ENCODE measurements around the gene MGAT5.
"Not testable (repeated sequence)": the region's sequence is repeated elsewhere in the genome, so short reads cannot be mapped to it uniquely, and the experiment has no call there.

MGAT5 gene

GRCh38 chr2:134278553-134278952 lies 24.7 kb downstream of the MGAT5 start:
- DNase-seq (ENCODE audit: low read depth, low spot score) = no peak

- DNase-seq (ENCODE audit: low read depth, low spot score) = no peak
Measured at GRCh38 chr2:134279417-134279816, 25.5 kb downstream of the MGAT5 start.

- DNase-seq (ENCODE audit: low read depth, low spot score) = no peak
Measured at GRCh38 chr2:134280231-134280630, 26.4 kb downstream of the MGAT5 start.

GRCh38 chr2:134280726-134281125 lies 26.9 kb downstream of the MGAT5 start:
- DNase-seq (ENCODE audit: low read depth, low spot score) = no peak

- DNase-seq (ENCODE audit: low read depth, low spot score) = no peak
Measured at GRCh38 chr2:134281815-134282419, 28.0 kb downstream of the MGAT5 start.

- peak; percentile 10 for DNase-seq (ENCODE audit: low read depth, low spot score)
Measured at GRCh38 chr2:134282629-134283400, 28.9 kb downstream of the MGAT5 start.

DNA sequence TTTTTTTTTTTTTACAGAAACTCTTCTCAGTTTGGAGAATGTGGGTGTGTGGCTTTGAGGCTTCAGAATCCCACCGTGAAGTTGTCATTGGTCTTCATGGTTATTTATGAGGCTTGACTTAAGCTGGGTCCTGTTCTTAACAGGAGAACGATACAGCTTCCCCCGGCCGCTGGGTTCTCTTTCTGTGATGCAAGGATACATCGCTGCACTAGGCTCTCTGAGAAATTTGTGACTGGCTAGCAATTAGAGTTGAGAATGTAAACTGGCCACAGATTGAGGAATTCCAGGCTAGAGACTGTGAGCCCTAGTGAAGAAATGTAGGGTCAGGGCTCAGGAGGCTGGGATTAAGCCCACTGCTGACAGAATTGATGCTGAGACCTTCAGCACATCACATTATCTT lies 29.8 kb downstream of the MGAT5 start:
- no peak for DNase-seq (ENCODE audit: low read depth, low spot score)

GRCh38 chr2:134284119-134284670 lies 30.3 kb downstream of the MGAT5 start:
- DNase-seq (ENCODE audit: low read depth, low spot score) = no peak

- DNase-seq (ENCODE audit: low read depth, low spot score) = no peak
Measured at GRCh38 chr2:134287323-134287722, 33.5 kb downstream of the MGAT5 start.

- no peak for DNase-seq (ENCODE audit: low read depth, low spot score)
Measured at GRCh38 chr2:134288814-134289213, 34.9 kb downstream of the MGAT5 start.

DNA sequence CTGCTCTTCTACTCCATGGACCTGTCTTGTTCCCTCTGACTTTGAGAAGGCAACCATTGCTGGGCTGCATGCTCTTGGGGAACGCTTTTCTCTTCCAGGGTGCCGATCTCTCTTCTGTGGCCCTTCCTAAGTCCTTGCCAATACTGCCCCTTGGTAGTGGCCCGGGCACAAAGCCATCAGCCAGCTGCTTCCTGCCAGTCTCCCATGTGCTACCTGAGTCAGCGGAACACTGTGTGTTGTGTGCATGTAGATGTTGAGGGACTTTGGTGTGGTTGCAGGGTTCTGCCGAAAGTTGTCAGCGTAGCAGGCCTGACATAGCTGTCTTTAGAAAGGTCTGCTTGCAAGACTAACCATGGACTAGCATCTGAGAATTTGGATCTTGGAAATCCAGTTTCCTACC lies 35.4 kb downstream of the MGAT5 start:
- no peak for DNase-seq (ENCODE audit: low read depth, low spot score)

DNA sequence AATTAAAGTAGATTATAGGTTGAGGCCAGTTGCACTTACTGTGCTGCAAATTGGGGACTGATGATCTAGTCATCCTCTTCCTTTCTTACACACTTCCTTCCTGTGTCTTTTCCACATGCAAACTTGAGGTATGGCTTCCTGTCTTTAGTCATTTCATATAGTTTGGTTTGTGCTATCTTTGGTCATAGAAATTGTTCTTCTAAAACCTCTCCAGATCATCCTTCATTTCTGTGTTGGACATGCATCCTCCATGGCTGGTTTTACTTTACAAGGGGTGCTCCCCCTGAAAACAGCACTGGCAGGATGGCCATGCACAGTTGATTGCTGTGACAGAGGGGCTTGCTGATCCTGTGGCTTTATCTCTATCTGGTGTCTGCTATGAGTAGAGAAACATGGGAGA lies 36.5 kb downstream of the MGAT5 start:
- DNase-seq (ENCODE audit: low read depth, low spot score) = no peak

- no peak for DNase-seq (ENCODE audit: low read depth, low spot score)
Measured at GRCh38 chr2:134292514-134292913, 38.6 kb downstream of the MGAT5 start.

- DNase-seq (ENCODE audit: low read depth, low spot score) = no peak
Measured at GRCh38 chr2:134293719-134294537, 40.1 kb downstream of the MGAT5 start.

DNA sequence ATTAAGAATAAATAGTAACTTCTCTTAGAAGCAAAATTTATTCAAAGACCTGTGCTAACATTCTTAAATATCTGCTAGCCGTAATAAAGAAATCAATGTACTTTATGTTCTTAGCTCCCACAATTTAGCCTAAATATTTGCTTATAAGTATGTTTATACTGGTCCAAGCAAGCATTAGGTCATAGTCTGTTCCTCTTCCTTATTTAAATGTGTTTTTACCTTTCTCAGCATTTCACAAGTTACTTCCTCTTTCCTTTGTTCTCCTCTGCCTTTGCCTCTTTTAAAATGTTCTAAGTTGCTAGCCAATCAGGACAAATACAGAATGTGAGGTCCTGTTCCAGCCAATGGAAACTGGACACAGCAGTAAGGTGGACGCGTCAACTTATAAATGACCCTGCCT lies 40.7 kb downstream of the MGAT5 start:
- DNase-seq (ENCODE audit: low read depth, low spot score) = not testable (repeated sequence)

DNA sequence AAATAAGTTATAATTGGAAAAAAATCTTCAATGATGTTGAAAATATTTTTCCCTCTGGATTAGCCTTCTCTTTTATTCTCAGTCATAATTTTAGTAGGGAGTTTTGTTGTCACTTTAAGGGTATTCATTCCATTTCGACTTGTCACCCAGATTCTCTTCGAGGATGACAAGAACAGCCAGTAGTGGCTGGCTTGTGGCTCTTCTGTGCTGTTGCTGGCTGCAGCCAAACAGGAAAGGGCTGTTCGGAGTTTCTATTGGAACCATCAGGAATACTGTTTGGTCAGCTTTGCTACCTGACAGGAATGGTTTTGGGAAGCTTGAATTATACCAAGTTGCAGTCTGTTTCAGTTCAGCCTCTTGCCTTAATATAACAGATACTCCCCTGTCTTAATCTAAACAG lies 41.6 kb downstream of the MGAT5 start:
- no peak for DNase-seq (ENCODE audit: low read depth, low spot score)

DNA sequence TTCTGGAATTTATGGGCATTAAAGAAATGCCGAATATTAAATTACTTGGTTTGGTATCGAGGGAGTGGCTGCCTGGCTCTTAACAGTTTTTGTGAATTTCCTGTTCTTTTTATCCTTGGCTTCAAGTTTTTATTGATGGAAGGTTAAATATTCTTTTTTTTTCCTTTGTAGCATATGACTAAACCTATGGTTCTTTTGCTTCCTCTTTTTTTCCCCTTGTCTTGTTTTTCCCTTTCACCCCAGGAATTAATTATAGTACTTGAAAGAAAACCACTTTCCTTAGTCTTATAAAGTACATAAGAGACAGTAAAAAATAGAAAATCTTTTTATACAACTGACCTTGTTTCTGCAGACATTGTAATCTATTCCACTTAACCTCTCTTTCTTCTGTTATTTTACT lies 42.4 kb downstream of the MGAT5 start:
- DNase-seq (ENCODE audit: low read depth, low spot score) = no peak

DNA sequence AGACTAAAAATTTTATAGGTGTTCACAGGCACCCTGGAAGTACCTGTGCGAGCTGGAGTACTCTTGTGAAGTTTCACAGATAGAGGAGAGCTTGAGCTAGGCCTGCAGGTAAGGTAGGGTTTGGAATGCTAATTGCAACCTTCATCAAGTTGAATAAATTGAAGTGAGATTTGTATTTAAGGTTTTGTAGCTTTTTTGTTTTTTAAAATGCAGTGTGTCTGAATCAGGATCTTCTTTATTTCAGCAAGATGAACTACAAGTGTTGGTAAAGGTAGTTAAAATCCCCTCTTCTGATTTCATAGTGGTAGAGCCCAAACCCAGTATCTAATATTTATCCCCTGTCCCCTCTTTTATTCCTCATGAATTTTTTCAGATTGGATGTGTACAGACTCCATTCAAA lies 45.5 kb downstream of the MGAT5 start:
- DNase-seq (ENCODE audit: low read depth, low spot score) = no peak

DNA sequence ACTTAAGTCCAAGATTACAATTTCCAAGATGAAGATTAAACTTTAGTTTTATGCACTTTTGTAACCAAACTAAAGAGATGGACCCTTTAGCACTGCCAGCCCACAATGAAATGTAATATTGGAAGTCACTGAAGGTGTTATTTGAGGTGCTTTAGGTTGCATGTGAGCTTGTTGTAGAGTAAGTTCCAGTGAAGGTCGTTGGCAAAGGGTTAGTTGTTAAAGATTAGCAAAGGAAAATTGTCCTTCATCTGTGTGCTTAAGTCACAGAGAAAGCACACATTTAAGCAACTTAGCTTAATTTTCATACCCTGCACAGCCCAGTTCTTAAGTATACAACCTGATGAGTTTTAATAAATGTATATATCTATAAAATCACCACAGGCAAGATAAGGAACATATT lies 46.7 kb downstream of the MGAT5 start:
- DNase-seq (ENCODE audit: low read depth, low spot score) = no peak

DNA sequence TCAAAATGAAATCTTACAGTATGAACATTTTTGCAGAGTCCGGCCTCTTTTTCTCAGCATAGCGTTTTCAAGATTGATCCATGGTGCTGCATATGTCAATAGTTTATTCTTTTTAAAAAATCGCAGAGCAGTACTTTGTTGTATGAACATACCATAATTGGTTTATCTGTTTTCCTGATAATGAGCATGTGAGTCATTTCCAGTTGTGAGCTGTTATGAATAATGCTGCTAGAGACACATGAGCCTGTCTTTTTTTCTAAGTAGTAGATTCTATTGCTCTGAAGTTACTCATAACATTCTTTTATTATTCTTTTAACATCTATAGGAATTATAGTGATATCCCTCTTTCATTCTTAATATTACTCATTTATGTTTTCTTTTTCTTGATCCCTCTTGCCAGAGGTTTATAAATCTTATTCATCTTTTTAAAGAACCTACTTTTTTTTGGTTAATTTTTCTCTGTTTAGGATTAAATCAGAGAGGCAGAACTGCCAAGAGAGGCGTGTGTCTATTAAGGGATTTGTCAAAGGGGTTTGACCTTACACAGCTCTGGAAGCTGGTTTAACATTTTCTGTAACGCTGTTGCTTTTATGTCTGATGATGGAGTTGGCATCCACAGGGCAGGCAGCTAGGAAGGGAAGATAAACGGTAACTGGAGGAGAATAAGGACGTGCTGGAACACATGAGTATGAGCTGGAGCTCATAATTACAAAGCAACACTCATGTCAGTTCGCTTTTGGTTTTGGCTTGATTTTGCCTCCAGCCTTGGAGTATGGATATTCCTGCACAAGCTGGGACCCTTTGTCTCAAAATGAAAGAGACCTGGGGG lies 47.4 kb downstream of the MGAT5 start:
- no peak for DNase-seq (ENCODE audit: low read depth, low spot score)

DNA sequence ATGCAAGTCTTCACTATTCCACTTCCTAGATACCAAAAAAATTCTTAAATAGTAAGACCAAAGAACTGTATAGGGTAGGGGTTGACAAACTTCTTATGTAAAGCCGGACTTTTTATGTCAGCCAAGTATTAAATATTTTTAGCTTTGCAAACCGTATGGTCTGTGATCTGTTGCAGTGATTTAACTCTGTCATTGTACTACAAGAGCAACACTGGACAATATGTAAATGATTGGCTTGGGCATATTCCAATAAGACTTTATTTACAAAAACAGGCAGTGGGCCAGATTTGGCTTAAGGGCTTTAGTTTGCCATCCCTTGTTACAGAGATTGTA lies 48.0 kb downstream of the MGAT5 start:
- DNase-seq (ENCODE audit: low read depth, low spot score) = no peak

All from activated naive CD8-positive, alpha-beta T cell treated with anti-CD3 and anti-CD28 coated beads, Interleukin-2, amount 50 U/mL, for 16 hours (primary cell).